HG02610 (cell line): ENCODE results near the gene SPATS2L.
A peak's percentile ranks its signal among the peaks of the same experiment; 100 is the strongest.

Experiments used
- ATAC-seq: cut with Tn5 transposase; IDR thresholded peaks from one replicate; pipeline ENCODE4 v1.9.1; 2021; ENCODE audit warnings: mild to moderate bottlenecking, moderate library complexity; ENCODE audit not compliant: unreplicated experiment

SPATS2L gene

DNA sequence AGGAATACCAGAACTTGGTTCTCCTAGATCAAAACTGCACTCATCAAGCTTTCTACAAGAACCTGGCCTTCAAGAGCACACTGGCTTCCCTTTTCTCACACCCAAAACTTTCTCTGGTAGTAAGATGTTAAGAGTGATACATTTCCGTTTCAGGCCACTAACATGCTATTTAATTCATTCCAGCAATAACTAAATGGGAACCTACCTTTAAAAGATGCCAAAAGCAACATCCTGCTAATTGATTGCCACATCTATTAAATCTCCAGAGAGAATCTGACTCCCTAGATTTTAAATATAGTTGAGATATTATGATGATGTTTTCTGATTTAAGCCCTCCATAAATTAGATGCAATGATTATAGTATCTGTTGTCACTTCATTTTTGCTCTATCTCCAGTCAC lies 131.8 kb downstream of the SPATS2L start:
- ATAC-seq: no peak

DNA sequence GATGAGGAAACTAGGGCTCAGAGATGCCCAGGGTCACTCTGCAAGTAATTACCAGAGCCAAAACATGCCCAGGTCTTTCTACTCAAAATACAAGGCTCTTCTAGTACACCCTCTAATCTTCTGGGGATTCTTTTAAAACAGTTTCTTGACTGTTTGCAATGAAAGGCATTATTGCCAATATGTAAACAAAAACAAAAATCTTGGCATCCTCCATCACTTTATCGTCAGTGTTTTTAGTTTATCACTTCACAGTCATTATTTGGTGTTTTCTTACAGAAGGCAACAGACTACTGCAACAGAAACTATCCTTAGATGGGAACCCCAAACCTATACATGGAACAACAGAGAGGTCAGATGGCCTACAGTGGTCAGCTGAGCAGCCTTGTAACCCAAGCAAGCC lies 132.4 kb downstream of the SPATS2L start:
- ATAC-seq: no peak

DNA sequence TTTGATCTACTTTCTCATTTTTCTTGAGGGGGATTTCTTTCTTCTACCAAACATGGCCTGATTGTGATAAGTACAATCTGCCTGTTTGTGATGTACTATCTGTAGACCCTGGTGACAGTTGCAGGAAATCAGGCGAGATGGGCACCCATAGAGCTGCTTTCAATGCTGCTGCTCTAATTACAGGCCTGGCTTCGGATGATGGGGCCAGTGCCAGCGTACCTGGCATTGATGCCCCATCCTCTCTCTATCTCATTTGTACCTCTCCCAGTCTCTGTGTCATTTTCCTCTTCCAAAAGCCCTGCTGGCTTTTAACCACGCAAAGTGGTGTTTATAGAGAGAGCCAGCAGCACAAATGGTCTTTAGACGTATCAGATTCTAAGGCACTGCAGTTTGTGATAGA lies 133.5 kb downstream of the SPATS2L start:
- no peak for ATAC-seq

DNA sequence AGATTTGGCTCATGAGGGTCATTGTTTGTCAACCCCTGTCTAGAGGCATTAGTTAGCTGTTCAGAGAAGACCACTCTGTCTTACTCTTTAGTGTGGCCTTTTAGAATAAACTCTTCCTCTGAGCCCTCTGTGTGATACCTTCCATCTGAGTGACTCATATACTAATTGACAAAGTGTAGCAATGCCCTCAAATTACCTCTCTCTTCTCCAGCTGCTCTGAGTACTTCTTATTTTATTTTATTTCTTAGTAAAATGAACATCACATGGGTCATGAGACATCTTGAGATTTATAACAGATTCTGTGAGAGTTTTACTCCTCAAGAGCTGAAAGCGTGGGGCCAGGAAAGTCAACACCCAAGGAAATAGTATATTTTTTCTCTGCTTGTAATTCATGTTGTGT lies 136.0 kb downstream of the SPATS2L start:
- ATAC-seq: no peak

DNA sequence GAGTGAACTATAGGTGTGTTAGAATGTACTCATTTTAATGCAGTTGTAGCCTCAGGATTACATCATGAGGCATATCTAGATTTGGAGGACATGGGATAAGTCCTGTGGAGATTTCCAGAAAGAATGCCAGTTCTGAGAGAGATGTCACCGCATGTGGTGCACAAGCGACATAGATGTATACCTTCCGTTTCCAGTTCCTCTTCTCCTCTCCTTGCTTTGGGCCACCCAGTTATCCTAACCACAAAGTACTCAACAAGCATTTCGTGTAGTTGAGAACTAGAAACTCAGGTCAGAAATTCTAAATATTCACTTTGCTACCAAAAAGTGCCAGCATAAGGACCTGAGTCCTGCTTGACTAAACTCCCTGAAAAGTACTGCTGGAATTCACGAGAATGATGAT lies 136.9 kb downstream of the SPATS2L start:
- ATAC-seq: no peak

DNA sequence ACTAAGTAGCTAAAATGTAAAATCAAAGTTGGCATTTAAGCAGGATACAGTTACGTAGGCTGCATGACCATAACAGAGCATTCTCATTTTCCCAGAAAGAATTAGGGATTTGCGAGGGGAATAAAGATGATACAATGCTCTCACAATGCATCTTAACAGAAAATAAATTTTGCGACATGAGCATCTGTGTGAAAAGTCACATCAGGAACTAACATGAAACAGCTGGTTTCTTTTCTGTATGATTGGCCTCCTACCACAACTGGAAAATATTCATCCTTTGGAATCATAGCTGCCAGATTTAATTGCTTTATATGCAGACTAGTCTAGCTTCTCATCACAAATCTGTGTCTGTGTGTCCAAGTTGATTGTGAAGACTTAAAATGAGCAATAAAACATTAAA lies 137.4 kb downstream of the SPATS2L start:
- no peak for ATAC-seq

DNA sequence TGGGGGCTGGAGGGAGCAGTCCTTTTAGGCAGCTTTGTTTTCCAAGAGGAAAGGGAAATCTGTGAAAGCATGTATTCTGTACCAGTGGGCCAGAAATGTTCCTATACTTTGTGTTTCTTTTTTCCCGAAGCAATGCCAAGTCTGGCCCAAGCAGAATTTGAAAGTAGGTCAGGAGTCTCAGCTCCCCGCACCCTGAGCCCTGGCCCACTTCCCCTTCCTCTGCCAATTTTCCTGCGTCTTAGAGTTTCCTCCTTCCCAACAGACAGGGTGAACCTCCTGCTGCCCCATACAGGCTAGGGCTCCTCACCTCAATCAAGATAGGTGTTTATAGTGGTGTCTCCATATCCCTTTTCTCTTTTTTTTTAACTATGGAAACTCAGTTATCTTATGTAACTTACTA lies 138.0 kb downstream of the SPATS2L start:
- ATAC-seq: no peak

DNA sequence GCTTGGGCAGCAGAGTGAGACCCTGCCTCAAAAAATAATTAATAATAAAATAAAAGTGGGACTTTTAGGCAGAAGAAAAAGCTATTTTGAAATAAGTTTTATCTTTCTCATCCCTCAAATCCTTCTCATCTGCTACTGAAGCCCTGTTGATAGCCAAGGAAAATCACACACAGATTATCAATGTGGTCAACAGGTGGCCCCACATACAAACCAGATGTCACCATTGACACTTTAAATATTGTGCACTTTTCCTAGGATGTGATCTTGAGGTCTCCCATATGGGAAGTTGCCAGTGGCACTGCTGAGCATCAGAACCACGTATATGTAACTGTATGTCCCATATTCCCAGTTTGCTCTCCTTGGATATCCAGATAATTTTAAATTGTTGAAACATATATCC lies 138.8 kb downstream of the SPATS2L start:
- ATAC-seq: no peak

DNA sequence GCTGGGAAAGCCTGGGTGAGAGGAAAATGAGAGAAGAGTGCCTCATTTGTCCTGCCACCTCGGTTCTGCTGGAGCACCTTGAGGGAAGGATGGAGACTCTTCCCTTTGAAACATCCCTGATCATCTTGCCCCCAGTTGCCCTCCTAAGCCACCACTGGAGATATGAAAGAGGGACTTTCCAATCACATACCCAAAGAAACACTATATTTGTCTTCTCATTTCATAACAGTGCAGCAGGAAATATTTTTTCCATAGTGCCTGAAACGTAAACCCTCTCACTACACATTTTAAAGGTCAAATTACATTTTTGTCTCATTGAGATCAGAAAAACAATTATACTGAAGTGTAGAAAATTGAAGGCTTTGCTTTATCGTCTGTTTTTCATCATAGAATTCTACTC lies 140.1 kb downstream of the SPATS2L start:
- no peak for ATAC-seq

DNA sequence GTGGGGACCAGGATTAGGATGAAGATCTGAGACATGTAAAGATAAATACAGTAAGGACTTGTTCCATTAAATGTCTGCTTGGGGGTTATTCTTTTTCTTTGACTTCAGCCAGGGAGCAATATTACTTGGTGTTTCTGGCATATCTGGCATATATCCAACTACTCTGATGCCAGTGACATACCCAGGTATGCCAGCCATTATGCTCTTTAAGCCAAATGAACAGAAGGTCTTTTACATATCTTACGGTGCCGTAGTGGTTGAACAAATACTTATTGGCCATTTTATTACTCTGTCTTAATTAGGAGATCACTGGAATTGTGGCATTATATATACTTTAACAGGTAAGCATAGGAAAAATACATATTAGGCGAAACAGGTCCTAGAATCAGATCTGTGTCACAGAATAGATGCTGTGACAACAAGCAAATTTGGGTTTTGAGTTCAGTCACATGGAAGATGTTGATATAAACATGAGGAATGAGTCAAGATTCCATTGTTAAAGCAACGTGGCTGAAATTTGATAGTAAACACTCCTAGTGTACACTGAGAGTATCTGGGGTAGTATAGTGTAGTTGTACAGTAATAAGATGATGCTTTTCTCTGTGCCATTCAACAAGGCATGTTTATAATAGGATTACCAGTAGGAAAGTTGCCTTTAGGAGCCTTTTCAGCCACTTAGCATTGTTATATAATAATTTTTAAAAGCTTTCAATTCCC lies 140.8 kb downstream of the SPATS2L start:
- no peak for ATAC-seq

DNA sequence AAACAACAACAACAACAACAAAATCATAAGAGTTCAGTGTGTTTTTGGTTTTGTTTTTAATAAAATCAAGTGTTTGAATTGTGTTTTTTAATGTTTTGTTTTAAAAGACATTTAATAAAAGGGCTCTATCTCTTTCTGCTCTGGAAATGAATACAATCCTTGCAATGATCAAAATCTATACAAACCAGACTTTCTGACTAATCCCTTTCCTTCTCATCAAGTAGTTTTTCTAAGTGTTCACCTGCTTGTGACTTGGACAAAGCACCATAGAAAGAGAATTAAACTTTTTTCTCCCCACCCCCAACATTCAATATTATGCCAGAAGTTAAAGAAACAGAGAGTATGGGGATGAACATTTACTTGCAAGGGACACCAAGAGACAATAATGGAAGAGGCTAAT lies 142.0 kb downstream of the SPATS2L start:
- ATAC-seq: peak; percentile 14

DNA sequence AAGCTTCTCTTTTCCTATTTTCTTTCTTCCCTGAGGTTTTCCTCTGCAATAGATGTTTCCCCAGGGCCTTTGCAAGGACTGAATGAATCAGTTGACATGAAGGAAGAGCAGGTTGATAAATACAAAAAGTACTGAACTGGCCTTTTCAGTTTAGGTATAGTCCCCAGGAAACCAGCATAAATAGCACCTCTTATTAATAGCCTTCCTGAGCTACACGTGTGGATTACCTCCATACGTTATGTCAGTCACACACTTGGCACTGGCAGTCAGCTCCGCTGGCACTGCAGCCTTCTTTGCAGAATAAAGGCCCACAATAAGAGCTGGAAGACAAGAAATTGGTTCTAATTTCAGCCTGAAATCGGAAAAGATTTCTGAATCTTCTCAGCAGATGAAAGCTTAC lies 142.7 kb downstream of the SPATS2L start:
- ATAC-seq: peak; percentile 52

DNA sequence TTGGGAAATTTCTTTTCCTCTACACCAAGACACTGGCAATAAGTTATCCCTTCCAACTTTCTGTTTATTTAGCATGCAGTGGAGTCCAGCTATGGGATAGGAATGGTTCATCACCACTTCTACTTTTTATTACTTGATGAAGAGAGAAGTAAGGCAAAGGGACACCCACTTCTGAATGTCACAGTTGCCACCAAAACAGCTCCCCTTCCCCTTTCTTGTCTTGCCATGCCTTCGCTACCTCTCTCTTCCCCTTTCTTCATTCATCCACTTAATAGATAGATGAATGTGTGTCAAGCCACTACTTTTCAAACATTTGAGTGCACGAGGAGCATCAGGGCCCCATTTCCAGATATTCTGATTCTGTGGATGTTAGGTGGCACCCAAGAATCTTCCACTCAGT lies 143.8 kb downstream of the SPATS2L start:
- ATAC-seq: no peak

DNA sequence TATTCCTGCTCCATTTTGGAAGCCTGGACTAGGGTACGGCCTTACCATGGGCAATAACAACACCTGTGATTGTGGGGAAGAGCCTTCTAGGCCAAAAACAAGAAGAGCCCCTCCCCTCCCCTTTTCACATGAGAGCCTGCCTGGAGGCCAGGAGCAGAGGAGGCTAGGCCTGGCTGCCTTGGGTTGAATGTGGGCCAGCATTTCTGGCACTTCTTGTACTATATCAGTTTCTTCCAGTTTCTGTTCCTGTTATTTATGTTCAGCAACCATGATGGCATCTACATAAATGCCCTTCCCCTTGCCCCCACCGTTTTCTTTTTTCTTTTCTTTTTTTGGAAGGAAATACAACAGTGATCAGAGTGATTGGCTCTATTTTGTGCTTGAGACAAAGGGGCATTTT lies 145.0 kb downstream of the SPATS2L start:
- no peak for ATAC-seq

DNA sequence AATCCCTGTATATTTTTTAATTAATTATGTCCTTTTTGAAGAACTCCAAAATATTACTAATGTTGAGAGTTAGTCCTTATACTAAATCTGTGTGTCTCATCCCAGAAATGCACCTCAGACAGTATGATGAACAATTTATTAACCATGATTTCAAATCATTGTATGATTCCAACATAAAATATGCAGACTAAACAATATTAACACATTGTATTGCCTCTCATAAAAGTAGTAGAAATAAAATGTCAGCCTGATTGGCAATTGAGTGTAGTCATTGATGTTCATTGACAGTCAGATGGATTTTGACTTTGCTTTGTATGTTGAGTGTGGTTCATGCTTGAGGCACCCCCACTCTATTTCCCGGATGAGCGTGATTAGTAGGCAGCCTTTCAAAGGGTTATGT lies 145.9 kb downstream of the SPATS2L start:
- ATAC-seq: no peak

DNA sequence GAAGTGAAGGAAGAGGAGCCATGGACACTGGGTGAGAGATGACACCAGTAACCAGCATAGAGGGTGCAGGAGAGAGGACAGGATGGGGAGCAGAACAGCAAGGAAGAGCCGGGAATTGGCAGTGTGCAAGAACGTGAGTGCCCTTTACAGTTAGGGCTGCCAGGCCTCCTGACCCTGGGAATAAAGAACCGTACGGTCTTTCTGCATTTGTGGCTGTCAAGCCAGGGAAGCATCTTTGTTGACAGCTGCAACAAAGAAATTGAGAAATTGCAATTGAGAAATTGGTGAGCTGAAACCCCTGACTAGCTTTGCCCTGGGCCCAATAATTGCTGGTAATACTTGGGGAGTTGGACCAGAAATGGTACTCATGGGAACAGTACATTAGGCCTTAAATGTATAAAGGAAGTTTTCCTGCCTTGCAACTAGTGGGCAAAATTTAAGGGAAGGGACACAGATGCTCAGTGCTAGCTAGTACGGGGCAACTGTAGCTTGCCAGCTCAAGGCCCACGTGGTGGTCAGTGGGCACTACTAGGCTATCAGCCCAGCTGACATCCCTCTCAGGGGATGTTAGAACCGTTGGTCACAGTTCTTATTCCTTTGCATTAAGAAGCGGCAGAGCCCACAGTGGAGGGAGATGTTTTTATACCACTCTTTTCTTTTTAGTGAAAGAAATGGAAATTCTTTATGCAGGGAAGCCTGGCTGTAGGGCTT lies 146.8 kb downstream of the SPATS2L start:
- no peak for ATAC-seq

DNA sequence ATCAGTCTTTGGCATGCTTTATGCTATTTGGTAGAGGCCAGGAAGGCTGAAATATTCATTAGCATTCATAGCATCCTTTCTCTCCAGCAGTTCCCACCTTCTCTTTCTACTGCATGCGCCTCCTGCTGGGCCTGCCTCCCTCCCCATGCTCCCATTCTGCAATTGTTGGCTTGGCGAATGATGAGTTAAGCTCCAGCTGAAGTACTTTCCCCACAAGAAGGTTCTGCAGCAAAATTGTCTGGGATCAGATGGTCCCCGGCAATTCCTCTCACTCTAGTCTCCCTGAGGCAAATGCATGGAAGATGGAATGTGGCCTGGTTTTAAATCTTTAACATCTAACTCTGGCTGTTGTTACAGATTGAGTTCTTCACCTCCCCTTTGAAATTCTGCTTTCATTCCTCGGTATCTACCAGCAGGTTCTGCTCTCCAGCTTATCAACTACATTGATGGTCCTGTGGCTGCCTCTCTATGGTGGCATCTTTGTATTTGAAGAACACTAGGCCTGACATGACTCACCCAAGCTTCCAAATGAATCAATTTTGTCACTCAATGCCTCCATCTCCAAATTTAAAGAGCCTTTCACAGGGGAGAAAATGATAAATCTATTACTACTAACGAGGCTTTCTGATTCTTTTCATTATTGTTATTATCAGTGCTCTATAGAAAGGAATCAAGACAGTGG lies 147.5 kb downstream of the SPATS2L start:
- ATAC-seq: no peak

DNA sequence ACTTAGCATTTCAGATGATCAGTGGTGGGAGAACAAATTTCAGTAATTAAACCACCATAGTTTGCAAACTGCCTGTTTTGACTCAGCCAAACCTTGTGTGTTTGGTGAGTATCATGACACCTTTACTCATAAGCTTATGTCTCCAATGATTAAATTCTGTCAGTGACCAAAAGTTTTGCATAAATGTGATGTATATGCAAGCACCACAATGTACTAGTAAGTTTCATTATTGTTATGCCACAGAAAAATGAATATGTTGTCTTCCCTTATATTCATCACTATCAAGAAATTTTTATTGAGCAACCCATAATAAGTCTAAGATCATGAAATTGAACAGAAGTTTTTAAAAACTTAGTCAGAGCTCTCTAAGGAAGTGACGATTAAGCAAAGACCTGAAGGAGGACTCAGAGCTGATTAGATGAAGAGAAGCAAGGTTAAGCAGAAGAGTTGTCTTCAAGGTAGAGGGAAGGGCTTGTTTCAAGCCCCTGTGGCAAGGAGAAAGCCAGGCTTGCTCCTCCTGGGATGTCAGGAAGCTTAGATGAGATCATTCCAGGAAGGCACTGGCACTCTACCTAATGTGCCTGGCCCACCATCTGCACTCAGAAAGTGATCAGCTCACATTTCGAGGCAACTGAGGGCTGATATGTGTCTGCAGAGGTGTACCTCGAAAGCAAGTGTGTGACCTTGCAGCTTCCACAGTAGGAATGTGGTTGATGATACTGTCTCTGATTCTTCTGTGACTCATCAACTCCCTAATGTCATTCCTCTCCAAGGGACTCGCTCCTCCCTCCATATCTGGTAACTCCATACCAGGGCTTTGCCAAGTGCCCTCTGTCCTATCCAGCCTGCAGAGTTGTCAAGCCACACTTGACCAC lies 148.7 kb downstream of the SPATS2L start:
- ATAC-seq: peak; percentile 92

DNA sequence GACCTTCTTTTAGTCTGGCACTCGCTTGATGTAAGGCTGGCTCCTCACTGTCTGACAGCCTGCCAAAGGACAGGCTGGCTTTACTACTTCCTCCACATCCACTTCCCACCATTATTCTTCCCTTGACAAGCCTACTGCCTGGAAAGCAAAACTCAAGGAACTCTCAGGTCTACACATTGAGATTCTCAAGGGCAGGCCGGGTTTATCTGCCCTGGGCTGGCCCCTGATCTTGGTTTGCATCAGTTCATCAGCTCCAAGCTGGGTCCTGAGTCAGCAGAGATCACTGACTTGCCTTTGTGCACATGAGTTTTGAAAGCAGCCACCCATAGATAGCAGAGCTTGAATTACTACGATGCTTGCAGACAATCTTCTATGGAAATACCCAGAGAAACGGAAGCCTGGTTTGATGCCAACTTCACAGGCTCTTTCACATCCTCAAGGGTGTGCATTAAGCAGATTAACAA lies 149.5 kb downstream of the SPATS2L start:
- ATAC-seq: peak; percentile 65

DNA sequence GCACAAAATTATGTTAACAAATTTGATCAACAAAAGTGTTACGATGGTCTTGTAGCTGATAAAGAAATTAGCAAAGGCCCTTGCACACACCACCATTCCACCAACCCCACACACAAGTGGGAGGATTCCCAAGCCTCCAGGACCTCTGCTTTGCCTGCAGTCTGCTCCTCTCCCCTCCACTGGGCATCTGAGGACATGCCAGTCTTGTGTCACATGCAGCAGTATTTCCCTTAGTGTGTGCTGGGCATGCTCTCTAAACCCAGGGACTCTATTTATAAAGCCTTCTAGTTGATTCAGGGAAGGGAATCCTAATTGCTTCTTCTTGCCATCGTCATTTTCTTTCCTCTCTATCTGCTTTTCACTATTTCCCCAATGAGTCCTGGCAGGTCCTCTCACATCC lies 150.1 kb downstream of the SPATS2L start:
- ATAC-seq: no peak

DNA sequence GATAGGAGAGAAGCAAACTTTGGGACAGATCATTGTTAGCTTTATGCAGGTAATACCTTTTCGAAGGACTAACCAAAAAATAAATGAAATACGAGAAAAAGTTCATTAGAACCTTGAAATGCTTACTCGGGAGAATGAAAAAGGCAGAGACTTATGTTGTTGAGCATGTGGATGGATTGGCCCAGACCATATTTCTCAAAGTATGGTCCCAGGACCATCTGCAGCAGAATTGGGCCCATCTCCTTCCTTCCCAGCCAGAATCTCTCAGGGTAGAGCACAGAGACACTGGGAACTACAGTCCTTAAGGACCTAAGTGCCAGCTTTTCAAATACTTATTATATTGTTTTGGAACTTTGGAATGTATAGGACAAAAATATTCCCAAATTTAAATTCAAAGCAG lies 152.6 kb downstream of the SPATS2L start:
- ATAC-seq: no peak
